ENCODE measurements around the gene MLH1. TPM values are rescaled to one million over a fixed set of nuclear protein-coding genes. Genes with fewer than 3 reads are reported as not detected.

Gene MLH1
- total RNA-seq, 1 donor from 2014 or later, result 61.6 TPM

DNA sequence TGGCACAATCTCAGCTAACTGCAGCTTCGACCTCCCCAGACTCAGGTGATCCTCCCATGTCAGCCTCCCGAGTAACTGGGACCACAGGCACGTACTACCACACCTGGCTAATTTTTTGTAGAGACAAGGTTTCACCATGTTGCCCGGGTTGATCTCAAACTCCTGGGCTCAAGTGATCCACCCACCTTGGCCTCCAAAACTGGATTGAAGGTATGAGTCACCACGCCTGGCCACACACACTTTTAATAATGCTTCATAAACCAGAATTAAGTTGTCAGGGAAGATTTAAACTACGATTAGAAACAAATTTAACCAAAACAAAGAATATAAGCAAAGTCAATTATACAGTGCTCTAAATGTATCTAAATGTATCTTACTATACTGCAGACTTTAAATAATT lies 93.6 kb downstream of the MLH1 start:
- Histone ChIP-seq H3K4me1 (no peaks in the 10 kb centered on the region), H3K4me3 (no peak overlapping the region), H3K27me3 (no peaks in the 10 kb centered on the region), H3K27ac (no peak overlapping the region), H3K36me3 (peaks cover 0 to 18% of the 10 kb centered on the region in 2 donors), H3K9me3 (no peaks in the 10 kb centered on the region)
- no peak for TF ChIP-seq POLR2AphosphoS5 (IDR thresholded peaks at IDR 0.05; ENCODE audit: insufficient read depth in 1 of 2, low read depth in 1 of 2)
- TF ChIP-seq POLR2A (IDR thresholded peaks at IDR 0.05), result no peak
- TF ChIP-seq, protein P1, sequence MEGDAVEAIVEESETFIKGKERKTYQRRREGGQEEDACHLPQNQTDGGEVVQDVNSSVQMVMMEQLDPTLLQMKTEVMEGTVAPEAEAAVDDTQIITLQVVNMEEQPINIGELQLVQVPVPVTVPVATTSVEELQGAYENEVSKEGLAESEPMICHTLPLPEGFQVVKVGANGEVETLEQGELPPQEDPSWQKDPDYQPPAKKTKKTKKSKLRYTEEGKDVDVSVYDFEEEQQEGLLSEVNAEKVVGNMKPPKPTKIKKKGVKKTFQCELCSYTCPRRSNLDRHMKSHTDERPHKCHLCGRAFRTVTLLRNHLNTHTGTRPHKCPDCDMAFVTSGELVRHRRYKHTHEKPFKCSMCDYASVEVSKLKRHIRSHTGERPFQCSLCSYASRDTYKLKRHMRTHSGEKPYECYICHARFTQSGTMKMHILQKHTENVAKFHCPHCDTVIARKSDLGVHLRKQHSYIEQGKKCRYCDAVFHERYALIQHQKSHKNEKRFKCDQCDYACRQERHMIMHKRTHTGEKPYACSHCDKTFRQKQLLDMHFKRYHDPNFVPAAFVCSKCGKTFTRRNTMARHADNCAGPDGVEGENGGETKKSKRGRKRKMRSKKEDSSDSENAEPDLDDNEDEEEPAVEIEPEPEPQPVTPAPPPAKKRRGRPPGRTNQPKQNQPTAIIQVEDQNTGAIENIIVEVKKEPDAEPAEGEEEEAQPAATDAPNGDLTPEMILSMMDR (IDR thresholded peaks at IDR 0.05), result no peak
- intact Hi-C loops (cut with DNase I), result no loop called here
- DNase-seq (ENCODE audit: extremely low spot score in 2 of 2), result no peak

DNA sequence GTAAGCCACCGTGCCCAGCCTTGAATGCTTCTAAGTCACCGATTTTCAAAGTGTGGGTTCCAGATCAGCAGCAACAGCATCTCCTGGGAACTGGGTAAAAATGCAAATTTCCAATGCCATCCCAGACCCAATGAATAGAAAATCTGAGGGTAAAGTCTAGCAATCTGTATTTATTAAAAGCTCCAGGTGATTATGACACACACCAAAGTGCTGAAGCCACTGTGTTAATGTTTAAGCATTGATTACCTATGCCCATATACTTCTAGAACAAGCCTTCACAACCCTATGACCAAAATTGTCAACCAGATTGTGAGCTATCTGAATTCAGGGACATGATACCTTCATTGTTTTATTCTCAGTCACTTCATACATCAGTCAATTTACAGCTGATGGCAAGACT lies 94.6 kb downstream of the MLH1 start:
- Histone ChIP-seq H3K27ac (no peak overlapping the region), H3K27me3 (no peaks in the 10 kb centered on the region), H3K4me3 (no peak overlapping the region), H3K9me3 (no peaks in the 10 kb centered on the region), H3K36me3 (peaks cover 0 to 16% of the 10 kb centered on the region in 2 donors), H3K4me1 (no peaks in the 10 kb centered on the region)
- DNase-seq (ENCODE audit: extremely low spot score in 2 of 2), result no peak
- TF ChIP-seq, protein P1 (IDR thresholded peaks at IDR 0.05), result no peak
- TF ChIP-seq POLR2AphosphoS5 (IDR thresholded peaks at IDR 0.05; ENCODE audit: insufficient read depth in 1 of 2, low read depth in 1 of 2), result no peak
- no peak for TF ChIP-seq POLR2A (IDR thresholded peaks at IDR 0.05)
- intact Hi-C loops (cut with DNase I), result no loop called here

DNA sequence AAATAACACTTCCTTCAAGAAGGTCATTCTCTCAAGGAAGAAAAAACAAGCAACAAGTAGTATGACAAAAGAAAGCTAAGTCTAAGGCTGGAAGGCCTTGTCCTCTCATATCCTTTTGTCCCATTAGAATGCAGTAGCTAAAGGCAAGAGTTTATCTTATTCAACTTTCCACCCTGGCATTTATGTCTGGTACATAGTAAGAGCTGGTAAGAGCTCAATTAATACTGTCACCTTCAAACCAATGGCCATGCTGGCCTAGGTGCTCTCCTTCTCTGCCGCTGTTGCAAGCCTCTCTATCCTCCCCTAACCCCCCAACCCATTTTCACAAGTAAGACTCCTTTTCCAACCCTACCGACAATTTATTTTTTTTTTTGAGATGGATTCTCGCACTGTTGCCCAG lies 99.2 kb downstream of the MLH1 start:
- Histone ChIP-seq H3K27me3 (no peaks in the 10 kb centered on the region), H3K4me1 (no peaks in the 10 kb centered on the region), H3K27ac (no peak overlapping the region), H3K4me3 (no peak overlapping the region), H3K36me3 (peaks cover 0 to 21% of the 10 kb centered on the region in 2 donors), H3K9me3 (no peaks in the 10 kb centered on the region)
- intact Hi-C loops (cut with DNase I), result no loop called here
- TF ChIP-seq, protein P1 (IDR thresholded peaks at IDR 0.05), result no peak
- TF ChIP-seq POLR2AphosphoS5 (IDR thresholded peaks at IDR 0.05; ENCODE audit: insufficient read depth in 1 of 2, low read depth in 1 of 2) (no peak), POLR2A (IDR thresholded peaks at IDR 0.05) (no peak)
- no peak for DNase-seq (ENCODE audit: extremely low spot score in 2 of 2)

DNA sequence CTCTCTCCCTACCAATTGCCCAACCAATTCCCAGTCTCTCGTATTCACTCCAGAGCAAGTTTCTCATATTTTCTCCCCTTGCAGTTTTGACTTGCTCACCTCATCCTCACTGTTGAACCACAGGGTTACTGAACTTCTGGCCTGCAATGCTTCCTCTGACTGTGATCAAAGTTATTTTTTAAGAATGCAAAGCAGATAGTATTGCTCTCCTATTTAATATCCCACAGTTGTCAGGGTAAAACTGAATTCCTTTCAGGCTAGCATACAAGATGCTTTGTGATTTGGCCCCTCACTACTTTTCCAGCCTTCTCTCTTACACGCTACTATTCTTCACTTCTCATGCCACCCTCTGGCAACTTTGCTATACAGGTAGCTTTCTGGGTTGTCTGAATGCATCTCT lies 100.2 kb downstream of the MLH1 start:
- no peaks in the 10 kb centered on the region for H3K27me3 ChIP-seq
- no peak for DNase-seq (ENCODE audit: extremely low spot score in 2 of 2)
- intact Hi-C loops (cut with DNase I), result no loop called here
- TF ChIP-seq POLR2AphosphoS5 (IDR thresholded peaks at IDR 0.05; ENCODE audit: insufficient read depth in 1 of 2, low read depth in 1 of 2) (no peak), POLR2A (IDR thresholded peaks at IDR 0.05) (no peak)
- TF ChIP-seq, protein P1 (IDR thresholded peaks at IDR 0.05), result no peak
- H3K36me3 ChIP-seq, result peaks cover 0 to 21% of the 10 kb centered on the region in 2 donors
- H3K9me3 ChIP-seq, result no peaks in the 10 kb centered on the region
- no peaks in the 10 kb centered on the region for H3K4me1 ChIP-seq
- no peak overlapping the region for H3K27ac ChIP-seq
- H3K4me3 ChIP-seq, result no peak overlapping the region

DNA sequence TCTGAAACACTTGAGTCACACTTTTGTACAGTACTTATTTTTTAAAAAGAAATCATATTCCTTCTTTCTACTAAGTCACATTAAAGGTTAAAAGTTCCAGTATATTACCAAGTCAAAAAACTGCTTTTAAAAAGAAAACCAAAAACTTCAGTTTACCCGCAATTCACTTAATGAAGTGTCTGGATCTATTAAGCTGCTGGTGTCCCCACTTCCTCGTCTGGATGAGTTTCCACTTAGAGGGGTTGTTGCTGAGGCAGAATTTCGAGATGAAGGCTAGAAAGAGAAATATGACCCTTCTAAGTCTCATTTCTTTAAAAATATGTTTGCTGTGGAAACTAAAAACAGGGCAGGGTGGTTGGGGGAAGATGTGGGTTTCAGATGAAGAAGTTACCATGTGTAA lies 101.3 kb downstream of the MLH1 start:
- no peak overlapping the region for H3K4me3 ChIP-seq
- TF ChIP-seq POLR2A (IDR thresholded peaks at IDR 0.05) (no peak), POLR2AphosphoS5 (IDR thresholded peaks at IDR 0.05; ENCODE audit: insufficient read depth in 1 of 2, low read depth in 1 of 2) (no peak)
- TF ChIP-seq, protein P1 (IDR thresholded peaks at IDR 0.05), result no peak
- no peak for DNase-seq (ENCODE audit: extremely low spot score in 2 of 2)
- no peaks in the 10 kb centered on the region for H3K4me1 ChIP-seq
- H3K36me3 ChIP-seq, result peaks cover 0 to 19% of the 10 kb centered on the region in 2 donors
- no peaks in the 10 kb centered on the region for H3K9me3 ChIP-seq
- intact Hi-C loops (cut with DNase I), result no loop called here
- H3K27ac ChIP-seq, result no peak overlapping the region
- no peaks in the 10 kb centered on the region for H3K27me3 ChIP-seq
